GM20431 (cell line): ENCODE results near the gene NEGR1.

Experiments used
- in situ Hi-C: fragments of 300-500 bp; cut with MseI, MboI; formaldehyde crosslinking; loops from one replicate; pipeline ENCODE4 v1.15.0; 2020; ENCODE audit warnings: low sequenced_read_pairs; ENCODE audit not compliant: unreplicated experiment

NEGR1 gene

DNA sequence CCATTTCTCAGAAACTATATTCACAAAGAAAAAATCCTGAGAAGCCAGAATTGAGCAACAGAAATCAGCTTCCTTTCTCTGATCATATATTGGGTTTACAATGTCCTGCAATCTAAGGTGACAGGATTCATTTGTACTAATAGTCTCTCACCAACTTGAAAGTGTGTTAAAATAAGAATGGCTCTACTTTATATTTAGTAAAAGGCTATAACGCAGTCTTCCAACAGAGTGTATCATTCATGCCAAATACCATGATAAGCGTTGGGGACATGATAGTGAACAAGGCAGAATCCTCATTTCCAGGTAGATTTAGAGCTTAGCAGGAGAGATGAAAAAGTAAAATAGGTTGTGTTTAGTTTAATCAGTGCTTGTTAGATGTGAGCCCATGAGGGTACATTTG, 682.3 kb downstream of the NEGR1 start:
- in situ Hi-C loops = no loop called here

DNA sequence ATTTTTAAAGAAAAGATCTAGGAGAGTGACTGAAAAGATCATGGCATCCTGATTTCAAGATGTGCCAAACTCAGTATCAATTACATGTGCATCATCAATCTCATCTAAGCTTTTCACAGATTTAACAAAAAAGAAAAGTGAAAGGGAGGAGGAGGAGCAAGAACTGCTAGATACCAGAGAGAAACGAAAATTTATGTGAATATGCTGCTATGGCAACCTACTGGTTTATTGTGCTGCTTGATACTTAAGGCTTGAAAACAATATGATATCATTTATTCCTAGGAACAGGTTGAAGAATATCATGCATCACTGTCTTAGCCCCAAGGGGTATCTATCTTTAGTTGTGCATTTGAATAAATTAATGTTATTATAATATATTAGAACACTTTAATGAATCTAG, 683.0 kb downstream of the NEGR1 start:
- in situ Hi-C loops = no loop called here

DNA sequence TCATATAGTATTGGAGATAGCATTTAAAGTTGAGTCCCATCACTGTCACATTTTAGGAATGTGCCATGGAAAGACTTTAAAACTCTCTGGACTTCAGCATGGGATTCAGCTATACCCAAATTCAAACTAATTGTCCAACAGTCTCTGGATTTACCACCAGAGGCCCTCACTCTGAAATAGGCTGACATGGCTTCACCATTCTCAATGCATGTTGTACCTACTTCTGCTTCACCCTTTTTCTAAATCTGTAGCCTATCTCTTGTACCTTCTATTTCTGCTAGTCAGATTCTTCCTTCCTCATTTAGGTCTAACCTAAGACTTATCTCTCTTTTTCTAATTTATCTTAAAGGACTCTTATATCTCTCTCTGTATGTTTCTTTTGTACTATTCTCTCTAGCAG, 688.8 kb downstream of the NEGR1 start:
- in situ Hi-C loops = no loop called here

DNA sequence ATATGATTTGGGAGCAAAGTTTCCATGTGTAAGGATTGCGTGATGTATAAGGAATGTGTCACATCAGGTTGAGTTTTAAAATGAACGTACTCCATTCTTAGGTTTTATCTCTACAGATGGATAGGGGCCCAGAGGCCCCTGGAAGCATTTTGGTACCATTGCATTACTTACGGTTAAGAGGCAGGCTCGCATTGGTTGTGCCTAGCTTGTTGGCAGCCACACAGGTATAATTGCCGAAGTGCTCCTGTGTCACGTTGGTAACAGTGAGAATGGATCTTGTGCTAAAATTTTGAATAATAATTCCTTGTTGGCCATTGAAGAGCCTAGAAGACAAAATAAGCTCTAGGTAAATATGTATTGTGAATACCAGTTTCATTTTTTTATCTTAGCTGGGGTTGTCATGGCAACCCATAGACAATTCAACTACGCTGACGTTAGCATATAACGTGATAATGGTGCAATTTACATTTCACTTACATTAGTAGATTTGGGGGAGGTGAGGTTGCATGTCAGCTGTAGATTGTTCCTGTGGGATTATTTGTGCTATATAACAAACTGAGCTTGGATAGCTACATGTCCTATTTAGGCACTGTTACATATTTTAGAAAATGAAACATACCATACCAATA, 689.6 kb downstream of the NEGR1 start:
- in situ Hi-C loops = no loop called here

DNA sequence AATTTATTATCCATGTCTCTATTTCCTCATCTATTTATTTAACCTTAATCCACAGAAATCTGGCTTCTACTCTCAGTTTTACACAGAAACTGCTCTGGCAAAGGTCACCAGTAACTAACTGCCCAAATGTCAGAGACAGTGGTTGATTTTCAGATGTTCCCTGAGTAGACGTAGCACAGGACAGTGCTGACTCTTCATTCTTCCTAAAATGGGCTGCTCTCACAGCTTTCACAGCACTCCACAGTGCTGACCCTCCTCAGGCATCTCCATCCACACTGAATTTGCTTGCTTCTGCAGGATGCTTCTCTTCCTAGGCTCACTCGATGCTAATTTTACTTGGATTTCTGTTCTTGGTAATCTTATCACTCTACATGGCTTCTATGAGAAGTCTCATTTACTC, 693.3 kb downstream of the NEGR1 start:
- in situ Hi-C loops = no loop called here

DNA sequence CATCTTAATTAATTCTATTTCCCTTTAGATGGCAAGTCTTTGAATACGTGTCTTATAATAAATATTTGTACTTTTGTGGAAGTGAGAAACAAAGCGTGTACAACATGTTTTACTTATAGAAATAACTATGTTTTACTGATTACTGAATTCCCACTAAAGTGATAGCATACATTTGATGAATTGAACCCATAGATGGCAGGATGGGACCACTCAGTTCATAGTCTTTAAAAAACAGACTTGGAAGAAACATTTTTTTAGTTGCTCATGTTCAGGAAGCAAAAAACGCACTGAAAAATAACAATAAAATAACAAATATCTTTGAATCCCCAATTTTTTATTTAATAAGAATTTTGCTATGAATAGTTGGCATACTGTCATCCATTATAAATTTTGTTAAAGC, 694.4 kb downstream of the NEGR1 start:
- in situ Hi-C loops = no loop called here

DNA sequence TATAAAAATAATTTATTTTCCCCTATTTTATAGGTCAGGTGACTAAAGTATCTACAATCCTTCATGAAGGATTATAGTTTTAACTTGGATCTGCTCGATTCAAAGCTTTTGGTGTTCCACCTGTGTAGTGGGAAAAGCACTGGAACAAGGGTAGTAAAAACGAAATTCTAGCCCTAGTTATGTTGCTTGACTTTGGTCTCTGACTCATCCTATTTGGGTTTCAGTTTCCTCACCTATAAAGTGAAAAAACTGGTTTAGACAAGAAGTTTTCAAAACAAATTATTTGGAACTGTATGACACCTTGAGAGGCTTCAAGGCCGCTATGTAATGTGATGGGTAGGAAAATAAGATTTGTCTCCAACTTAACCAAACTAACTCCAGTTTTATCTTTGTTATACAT, 696.3 kb downstream of the NEGR1 start:
- in situ Hi-C loops = no loop called here

DNA sequence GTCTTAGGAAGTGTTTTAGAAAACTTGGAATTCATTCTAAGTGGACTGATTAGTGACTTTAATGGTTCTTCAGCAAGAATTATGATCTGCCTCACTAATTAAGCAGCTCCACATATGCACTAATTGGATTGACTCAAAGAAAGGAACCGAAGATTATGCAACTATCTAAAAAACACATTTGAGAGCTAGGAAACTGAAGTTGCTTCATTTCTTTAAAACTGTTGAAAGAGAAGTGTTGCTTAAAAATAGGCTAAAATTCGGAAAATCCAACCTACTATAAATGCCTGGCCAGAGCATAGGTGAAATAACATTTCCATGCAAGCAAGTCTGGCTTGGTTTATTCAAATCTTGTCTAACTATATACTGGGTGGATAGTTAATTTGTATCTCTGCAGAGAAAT, 698.6 kb downstream of the NEGR1 start:
- in situ Hi-C loops = no loop called here

DNA sequence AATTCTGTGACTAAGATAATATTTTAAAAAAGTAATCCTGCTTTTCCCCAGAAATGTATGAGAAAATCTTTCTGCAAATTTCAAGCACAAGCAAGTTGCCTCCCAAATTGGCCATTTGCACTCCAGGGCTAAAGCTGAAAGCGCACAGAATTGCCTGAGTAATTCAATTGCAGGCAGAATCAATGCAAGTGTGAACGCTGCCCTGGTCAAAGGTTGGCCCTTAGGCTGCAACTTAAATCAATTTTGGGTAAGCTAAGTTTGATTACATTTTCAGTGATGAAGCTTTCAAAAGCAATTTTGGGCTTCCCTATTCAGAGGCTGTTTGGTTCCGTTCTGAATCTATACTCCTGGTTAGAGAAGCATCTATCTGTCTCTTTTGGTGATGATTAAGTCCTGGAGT, 699.7 kb downstream of the NEGR1 start:
- in situ Hi-C loops = no loop called here

DNA sequence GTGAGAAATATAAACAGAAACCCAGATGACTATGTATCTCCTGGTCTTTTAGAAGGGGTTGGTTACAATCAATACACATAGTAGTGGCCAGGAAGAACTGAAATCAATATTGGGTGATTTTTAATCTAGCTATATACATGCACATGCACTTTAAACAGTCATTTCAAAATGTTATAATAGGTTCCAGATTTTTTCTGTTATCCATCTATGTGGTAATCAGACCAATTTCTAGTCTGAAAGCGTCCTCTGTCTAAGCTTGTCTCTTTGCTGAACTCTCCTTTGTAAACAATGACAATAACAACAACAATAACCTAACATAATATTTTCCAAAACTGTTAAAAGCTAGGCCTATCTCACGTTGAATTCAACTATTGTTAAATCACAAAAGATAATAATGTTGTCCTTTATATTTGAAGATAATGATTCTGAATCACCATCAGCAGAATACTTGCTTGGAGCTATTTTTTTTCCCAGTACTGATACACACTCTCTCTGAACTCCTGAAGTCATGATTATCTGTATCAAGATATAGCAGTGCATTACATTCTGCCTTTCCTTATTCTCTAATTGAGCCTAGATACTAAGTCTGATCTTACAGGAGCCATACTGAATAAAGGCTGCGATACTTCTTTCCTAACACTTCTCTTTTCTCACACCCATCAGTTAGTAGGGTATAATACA, 704.7 kb downstream of the NEGR1 start:
- in situ Hi-C loops = no loop called here

DNA sequence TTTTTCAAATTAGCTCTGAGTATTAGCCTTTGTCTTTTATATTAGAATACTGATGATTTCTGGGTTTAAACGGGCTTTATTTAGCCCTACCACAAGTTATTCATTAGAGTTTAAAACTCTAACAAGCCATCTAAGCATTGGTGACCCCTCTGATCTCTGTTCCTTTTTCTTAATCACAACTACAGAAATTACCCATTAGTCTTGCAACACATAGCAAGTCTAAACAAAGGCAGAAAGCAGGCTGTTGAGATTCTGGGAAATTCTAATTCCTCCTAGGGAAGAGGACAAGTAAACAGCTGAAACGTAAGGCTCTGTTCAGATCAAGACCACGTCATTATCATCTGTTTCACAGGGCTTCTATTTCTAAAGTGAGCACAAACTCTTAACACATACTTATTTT, 710.3 kb downstream of the NEGR1 start:
- in situ Hi-C loops = no loop called here

DNA sequence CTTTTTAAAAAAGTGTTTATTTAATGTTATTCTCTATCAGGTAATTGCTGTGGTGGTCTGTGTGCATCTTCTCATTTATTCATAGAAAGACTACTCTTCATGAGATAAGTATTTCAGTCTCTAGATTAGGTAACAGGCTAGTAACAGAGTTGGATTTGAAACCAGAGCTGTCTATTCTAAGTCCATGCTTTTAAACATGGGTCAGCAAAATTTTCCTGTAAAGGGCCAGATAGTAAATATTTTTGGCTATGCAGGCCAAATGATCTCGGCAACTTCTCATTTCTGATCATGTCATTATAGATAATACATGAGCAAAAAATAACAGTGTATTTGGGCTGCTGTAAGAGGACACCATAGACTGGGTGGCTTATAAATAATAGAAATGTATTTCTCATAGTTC, 715.9 kb downstream of the NEGR1 start:
- in situ Hi-C loops = no loop called here

DNA sequence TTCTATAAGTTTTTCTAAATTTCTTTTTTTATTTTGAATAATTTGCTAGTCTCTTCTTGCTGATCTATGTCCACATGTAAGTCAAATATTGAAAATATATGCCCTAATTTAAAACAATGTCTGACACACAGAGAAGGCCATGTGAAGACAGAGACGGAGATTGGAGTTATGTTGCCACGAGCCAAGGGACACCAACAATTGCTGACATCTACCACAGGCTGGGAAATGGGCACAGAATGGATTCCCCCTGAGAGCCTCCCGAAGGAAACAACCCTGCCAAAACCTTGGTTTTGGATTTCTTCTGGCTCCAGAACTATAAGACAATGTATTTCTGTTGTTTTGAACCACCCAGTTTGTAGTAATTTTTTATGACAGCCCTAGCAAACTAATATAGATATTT, 716.5 kb downstream of the NEGR1 start:
- in situ Hi-C loops = no loop called here

DNA sequence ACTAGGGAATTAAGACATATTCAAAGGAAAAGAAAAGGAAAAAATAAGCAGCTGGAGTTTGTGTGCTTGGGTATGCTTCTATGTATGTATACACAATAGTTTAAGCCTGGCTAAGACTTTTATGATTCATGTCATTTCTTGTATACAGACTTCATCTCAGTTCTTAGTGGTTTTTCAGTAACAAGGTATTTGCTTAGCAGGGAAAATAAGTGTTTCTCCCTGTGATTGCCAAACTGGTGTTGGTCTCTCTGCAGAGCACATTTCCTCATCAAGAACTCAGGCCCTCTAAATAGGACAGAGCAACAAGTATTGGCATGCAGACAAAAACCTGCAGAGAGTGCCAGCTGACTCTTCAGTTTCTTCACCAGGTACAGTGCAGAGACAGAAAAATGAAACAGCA, 717.1 kb downstream of the NEGR1 start:
- in situ Hi-C loops = no loop called here

DNA sequence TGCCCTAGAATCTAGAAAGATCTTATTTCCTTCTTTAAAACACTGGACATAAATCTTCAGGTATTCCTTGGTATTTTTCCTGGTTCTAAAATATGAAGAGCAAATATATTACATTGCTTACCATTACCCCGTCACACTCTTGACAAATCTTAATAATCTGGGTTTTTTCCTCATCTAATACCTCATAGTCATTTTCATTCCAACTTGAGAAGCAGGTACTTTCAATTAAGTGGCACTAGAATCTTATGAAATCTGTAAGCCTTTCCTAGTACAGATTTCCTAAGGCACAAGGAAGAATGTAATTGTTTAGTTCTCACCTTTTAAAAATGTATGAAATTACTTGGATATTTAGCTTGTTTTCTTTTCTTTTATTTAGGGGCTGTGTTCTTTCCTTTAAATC, 720.0 kb downstream of the NEGR1 start:
- in situ Hi-C loops = no loop called here

DNA sequence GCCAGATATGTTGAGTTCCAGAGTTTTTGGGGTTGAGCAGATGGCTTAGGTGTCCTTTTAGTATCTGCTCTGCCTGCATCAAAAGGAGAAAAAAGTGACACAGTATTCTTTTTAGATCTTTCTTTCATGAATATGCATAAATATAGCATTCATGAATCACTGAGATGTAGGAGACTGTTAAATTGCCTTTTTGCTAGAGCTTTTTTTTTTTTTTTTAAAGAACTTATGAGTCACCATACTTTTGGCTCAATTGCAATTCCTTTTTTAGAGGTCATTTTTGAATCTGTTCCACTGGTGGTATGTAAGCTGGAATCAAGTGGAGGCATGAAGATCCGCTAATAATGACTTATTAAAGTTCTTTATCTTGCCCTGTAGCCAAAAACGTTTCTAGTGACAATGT, 720.6 kb downstream of the NEGR1 start:
- in situ Hi-C loops = no loop called here

DNA sequence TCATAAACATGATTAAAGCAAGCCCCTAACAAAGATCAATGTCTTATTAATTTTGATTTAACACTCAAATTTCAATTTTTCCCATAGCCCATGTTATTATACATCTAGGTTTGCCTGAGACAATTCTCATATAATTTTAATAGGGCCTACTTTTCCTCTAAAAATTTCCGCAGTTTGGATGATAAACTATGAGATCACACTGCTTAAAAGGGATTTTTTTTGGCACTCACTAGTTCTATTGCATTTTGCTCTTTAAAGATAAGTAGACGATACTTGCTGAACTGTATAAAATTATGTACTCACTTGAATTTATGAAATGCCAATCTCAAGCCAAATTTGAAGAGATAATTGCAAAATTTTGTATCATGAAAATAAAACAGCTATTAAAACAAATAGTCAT, 721.1 kb downstream of the NEGR1 start:
- in situ Hi-C loops = no loop called here

DNA sequence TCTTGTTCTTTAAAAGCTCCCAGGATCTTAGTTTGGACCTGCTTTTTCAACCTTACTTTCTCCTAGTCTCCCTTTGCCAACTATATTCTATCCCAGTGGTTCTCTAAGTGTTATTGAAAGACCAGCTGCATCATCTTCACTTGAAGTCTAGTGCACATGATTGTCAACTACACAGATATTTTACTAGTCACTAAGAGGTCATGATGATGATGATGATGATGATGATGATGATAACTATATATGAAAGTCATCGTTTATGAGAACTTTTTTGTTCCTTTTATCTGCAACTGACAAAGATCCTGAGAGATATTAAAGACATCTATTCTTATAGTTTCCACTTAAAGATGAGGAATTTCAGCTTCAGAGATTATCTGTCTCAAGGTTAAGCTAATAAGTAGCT, 722.5 kb downstream of the NEGR1 start:
- in situ Hi-C loops = no loop called here

DNA sequence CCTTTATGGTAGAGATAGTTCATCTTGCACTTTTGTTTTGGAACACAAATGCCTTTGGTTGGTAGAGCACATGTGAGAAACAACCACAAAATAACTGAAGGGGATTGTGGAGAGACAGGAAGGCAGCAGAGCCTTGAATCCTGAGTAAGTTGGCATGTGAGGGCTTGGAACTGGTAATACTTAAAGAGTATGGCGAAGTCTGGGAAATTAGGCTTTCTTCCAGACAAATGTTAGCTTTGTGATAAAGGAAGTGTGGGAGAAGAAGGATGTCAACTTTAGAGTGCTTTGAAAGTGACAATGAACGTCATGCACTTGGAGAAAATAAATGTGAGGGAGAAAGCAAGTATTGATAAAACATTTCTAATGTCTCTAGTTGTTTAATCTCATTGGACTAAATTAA, 725.2 kb downstream of the NEGR1 start:
- in situ Hi-C loops = no loop called here

DNA sequence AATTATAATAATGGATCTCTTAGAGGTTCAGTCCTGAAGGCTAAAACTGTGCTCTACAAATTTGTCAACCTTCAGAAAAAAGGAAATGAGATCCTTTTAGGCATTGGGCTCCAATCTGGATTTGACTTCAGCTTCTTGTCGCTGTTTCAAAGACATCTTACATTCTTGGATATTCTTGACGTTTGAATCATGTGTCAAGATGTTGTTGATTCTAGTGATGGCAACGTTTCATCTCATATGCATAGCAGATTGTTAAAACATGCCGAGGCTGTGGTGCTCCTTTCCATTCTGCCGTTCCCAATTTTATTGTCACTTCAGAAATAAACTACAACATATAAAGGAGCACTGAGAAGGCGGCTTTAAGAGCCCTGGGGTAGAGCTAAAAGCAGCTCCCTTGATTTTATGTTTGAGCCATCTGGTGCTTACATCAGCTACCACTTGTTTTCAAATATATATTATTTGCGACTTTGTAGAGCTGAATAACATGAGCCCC, 733.9 kb downstream of the NEGR1 start:
- in situ Hi-C loops = no loop called here

DNA sequence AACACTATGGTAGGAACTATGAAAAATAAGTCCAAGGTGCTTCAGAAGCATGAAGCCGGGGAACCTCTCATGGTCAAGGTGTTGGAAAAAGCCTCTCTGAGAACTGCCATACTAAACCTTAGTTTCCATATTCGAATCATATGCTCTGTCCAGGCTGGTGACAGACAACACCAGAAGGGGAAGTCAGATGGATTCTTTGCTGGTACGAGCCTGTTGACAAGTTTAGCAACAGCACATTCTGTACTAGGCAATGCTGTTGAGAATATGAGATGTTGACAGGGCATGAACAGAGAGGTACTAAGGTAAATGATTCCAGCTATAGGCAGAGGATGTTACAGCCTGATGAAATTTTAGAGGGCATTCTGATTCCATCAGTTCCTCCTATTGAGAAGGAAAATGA, 740.2 kb downstream of the NEGR1 start:
- in situ Hi-C loops = no loop called here

DNA sequence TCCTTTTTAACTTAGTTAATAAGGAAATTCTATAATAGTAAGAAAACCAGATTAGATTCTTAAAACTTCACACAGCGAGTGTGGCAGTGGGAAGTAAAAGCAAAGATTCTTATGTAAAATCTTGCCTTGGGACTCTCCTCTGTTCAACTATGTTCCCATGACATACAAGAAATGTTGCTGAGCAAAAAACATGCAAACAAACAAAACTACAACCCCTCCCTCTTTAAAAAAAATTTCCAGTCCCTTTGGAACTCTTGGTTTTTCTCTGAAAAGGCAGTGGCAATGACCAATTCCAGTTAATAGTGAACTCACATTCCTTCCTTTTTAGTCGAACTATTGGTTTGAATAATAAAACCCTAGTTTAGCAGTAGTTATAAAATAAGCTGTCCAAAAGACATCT, 748.4 kb downstream of the NEGR1 start:
- in situ Hi-C loops = no loop called here
